DMS153 (cell line): ENCODE measurements around the gene BMP7.

Experiments used
- DNase-seq: peaks from one replicate; lab custom pipeline; 2025; lab: John Stamatoyannopoulos, UW

BMP7 gene

DNA sequence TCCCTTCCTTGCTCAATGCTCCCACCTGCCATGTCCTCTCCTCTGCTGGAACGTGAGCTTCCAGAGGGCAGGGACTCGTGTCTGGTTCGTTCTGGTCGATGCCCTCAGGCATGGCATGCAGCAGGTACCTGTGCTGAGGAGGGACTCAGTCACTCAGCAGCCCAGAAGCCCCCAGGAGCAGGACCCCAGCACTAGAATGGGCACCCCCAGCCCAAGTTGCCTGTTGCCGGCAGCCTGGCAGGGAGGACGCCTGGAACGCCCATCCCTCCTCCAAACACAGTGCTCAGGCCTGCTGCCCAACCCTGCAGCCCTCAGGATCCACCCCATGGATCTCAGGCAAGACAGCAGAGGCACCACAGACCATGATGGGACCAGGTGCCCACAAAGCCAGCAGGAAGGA is 40.6 kb downstream of the BMP7 start:
- no peak for DNase-seq

DNA sequence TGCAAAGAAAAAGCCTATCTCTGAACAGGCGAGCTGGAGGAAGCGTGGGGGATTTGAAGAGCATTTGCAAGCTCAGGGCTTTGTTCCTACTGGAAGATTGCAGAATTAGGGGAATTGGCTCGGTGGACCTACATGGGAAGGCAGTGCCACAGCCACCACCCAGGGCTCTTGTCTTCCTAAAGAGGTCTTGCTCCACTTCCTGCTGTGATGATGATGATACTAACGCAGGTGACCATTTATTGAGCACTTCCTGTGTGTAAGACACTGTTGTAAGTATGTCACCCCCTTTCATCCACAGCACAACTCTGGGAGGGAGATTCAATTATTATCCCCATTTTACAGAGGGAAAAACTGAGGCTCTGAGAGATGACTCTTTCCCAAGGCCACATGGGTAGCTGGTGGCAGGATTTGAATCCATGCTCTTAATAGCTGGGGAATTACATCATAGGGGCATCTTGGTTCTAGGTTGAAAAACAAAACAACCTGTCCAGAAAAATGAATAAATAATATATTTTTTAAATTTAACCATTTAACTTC is 41.2 kb downstream of the BMP7 start:
- DNase-seq, result no peak

DNA sequence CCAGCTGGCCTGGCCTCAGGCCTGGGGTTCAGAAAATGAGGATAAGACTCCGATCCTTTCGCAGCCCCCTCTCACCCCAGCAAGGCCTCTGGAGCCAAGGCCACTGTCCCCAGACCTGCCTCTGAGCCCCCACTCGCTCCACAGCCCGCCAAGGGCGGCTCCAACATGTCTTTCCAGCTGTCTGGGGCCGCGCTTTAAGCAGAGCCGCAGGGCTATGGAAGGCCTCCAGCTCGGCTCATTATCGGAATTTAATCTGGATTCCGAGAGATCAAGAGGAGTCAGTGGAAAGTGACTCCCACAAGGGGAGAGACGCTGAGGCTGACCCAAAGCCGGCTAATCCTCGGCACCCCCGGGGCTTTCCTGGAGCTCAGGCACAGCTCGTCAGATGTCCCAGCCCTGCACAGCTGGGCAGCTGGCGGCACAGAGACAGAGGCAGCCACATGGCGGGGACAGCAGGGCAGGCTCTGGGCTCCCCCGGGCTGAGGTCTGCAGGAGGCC is 41.8 kb downstream of the BMP7 start:
- DNase-seq, result no peak

DNA sequence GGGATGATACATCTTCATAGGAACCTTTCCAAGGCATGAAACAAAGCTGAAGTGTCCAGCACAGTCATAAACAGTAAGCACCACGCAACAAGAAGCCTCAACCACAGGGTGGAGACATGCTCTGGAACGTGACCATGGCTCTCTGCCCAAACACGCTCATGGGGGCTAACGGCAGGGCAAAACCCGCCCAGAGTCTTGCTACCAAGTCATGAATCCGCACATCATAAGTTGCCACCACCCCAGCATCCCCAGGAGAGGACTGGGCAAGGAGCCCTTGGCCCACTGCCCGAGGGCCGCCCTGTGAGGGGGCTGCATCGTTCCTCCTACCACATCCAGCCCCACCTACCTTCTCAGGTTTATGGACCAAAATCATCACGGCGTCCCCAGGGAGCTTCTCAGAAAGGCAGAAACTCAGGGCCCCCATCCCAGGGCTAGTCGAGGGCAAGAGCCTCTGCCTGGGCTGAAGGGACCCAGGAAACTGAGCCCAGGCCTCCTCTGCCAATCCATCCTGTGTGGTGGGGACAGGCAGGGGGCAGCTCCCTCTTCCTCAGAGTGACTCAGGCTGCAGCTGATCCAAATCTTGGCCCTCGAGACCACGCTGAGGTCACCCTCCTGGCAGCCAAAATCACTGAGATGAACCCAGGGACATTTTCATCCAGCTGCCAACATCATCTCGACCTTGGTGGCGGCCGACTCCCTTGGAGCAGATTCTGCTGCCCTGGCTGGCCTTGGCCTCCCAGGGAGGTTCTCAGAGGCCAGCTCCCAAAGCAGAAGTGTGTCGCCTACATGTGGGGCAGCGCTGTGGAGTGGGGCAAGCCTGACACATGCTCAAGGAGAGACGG is 42.6 kb downstream of the BMP7 start:
- no peak for DNase-seq

GRCh38 chr20:57222631-57222950 is 43.9 kb downstream of the BMP7 start:
- no peak for DNase-seq

DNA sequence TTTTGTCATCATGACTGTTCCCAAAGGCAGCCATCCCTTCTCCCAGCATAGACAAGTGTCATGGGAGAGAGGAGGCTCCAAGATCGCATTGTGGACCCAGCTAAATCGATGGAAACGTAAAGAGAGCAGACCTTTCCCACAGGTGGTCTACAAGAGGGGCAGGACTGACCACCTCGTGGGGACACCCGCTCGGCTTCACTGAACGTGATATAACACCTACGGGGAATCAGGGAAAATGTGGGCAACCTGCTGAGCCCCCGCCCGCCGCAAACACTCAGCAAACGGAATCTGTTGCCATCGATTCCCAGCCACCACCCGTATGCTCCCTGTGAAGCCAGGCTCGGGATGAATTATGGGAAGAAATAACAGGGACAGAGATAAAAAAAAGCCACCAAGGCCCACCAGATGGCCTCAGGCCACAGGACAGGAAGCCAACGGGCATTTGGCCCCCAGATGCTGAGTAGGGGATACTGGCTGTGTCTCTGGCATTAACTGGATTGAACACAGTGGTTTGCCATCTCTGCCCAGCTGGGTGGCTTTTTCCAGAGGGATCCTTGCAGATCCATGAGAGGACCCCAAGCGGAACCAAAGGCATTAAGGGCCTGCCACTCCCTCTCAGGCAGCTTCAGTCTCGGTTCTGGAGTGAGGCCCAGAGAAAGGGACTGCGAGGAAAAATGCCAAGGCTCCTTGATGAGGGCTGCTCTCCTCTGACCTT is 44.4 kb downstream of the BMP7 start:
- DNase-seq, result no peak

- DNase-seq, result no peak
Measured at GRCh38 chr20:57220337-57221145, 45.9 kb downstream of the BMP7 start.

GRCh38 chr20:57219071-57219677 is 47.3 kb downstream of the BMP7 start:
- DNase-seq, result no peak

DNA sequence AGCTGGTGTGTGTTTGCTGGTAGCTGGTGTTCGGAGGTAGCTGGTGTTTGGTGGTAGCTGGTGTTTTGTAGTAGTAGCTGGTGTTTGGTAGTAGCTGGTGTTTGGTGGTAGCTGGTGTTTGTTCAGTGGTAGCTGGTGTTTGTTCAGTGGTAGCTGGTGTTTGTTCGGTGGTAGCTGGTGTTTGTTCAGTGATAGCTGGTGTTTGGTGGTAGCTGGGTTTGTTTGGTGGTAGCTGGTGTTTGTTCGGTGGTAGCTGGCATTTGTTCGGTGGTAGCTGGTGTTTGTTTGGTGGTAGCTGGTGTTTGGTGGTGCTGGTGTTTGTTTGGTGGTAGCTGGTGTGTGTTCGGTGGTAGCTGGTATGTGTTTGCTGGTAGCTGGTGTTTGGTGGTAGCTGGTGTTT is 48.0 kb downstream of the BMP7 start:
- DNase-seq, result no peak

GRCh38 chr20:57217802-57218201 is 48.6 kb downstream of the BMP7 start:
- no peak for DNase-seq

GRCh38 chr20:57216669-57217068 is 49.8 kb downstream of the BMP7 start:
- DNase-seq, result no peak

GRCh38 chr20:57215826-57216471 is 50.5 kb downstream of the BMP7 start:
- no peak for DNase-seq

DNA sequence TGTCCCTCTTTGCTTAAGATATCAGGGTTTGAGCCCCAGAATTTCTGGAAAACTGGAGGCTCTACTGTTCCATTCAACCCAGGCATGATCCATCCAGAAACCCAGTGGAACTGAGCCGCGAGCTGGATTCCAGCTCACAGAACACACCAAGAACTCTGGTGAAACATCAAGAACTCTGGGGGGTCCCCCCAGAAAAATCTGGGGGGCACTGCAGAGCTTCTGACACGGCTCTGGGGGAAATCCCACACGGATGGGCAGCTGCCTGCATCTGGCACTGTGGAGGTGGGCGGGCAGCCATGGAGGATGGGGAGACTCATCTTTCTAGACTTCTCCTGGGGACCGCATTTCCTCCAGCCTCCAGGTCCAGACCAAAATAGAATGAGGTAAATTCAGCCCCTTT is 51.0 kb downstream of the BMP7 start:
- DNase-seq, result no peak

DNA sequence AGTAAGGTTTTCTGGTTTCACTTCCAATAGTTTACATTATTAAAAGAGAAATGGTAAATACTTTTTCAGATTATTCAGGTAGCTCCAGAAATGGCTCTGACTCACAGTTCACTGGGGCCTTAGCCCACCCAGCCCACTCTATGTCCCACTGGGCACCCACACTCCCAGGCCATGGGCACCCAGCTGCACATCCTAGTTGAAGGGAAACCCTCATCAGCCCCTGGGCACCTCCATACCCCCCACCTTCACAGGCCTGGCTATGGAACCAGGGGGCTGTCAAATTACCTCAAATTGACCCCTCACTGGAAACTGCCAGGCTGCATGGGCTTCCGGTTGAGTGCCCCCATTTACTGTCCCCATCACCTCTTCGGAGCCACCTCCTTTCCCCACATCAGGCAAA is 51.5 kb downstream of the BMP7 start:
- DNase-seq, result no peak

- no peak for DNase-seq
Measured at GRCh38 chr20:57214427-57214826, 52.0 kb downstream of the BMP7 start.

DNA sequence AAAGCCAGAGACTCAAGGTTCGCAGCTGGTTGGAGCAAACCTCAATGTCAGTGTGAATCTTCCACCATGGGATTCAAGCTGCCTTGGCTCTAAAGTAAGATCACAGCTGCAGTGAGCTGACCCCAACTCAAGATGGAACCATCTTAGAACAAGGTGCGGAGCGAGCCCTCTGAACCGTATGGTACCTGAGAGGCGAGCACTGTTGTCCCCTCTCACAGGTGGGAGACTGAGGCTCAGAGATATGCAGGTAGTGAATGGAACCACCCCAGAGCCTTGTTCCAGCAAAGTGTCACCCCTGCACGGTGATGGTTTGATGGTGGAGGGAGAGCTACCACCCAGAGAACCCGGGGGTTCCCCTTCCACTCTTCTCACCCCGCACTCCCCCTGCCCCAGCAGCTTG is 52.5 kb downstream of the BMP7 start:
- no peak for DNase-seq

DNA sequence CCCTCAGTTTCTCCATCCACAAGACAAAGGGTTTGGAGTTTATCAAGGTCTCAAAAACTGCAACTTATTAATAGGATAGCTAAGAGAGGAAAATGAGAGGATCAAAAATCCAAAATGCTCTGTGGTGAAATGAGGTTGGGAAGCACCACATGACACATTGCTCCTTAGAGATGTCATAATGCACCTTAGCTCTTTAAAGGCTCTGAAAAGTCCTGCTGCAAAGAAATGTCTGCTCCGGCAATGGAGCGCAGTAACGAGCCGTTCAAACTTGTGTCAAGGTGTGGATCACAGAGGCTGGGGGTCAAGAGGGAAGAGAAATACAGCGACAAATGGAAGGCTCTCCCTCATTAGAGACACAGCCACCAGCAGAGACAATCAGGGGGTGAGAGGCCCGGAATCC is 53.1 kb downstream of the BMP7 start:
- DNase-seq, result no peak

DNA sequence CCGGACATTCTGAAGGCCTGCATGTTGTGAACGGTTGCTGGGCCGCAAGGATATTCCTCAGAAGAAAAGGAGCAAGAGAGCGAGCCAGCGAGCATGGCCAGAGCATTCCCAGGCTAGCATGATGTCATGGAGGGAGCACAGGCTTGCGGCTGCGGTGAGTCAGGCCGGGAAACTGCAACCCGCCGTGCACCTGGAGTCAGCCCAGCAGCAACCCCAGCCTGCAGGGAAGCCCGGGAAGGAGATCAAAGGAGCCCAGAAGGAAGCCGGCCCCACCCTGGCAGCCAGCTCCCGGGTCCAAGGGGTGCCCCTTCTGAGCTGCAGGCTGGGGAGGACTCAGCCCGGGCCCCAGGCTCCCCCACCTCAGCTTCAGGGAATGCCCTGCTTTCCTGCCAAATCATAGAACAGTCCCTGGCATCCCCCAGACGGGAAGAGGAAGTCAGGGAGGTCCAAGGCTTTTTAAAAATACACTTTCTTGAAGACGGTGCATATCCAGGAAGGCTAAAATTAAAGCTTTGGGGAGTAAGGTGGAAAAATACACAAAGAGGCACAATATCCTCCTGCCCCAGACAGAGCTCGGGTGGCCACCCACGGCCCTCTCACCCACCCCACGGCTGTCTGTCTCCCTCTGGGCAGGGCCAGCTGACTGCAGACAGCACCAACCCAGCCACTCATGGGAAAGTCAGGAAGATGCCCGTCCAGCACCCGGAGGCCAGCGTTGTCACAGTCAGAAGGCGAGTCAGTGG is 53.7 kb downstream of the BMP7 start:
- no peak for DNase-seq

DNA sequence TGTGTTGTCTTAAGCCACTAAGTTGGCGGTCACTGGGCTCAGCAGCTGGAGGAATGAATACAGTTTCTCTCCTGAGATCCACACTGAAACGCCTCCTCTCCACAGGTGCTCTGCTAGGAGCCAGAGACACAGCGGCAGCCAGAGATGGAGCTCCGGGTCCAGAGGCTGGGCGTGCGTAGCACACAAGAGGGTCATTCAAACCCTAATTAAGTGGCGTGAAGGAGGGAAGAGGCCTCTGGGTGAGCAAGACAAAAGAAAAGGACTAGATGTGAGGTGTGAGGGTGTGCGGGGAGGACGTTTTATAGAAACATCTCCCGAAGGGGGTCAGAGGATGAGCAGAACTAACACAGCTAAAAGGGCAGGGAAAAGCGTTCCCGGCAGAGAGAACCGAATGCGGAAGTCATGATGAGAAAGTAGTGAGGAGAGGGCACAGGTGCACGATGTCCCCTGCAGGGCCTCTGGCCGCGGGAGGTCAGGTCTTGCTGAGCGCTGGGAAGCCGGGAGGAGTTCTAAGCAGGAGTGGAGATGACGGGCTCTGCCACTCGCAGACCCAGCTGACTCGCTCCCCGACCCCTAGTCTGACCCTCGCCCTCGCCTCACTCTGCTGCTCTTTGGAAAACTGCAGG is 54.4 kb downstream of the BMP7 start:
- no peak for DNase-seq

DNA sequence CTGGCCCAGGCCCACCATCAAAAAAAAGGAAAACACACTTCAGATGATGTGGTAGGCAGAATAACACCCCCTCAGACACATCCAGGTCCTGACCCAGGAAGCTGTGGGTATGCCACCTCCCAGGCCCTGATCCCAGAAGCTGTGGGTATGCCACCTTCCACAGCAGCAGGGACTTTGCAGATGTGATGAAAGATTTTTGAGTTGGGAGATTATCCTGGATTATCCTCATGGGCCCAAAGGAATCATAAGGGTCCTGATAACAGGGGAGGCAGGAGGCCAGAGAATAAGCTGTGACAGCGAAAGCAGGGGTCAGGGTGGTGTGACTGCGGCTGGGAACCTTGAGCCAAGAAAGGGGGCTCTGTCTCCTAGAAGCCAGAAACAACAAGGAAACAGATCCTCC is 55.0 kb downstream of the BMP7 start:
- no peak for DNase-seq
